ENCODE results near the gene FLT3LG. TPM values are rescaled to one million over a fixed set of nuclear protein-coding genes. Genes with fewer than 3 reads are reported as not detected.

The FLT3LG gene
- total RNA-seq, 1 donor from 2014 or later, result 1.0 TPM

GRCh38 chr19:49447485-49448431 is 26.3 kb upstream of the FLT3LG start:
- peaks cover 19% of the 10 kb centered on the region for H3K27me3 Mint-ChIP-seq (ENCODE audit: low read depth)
- no peak overlapping the region for H3K27ac Mint-ChIP-seq (ENCODE audit: unreplicated experiment)
- peaks cover 16% of the 10 kb centered on the region for H3K4me1 Mint-ChIP-seq
- DNase-seq (ENCODE audit: low read depth, low spot score), result no peak
- peaks cover 3% of the 10 kb centered on the region for H3K36me3 Mint-ChIP-seq (ENCODE audit: low read depth)
- H3K9me3 Mint-ChIP-seq, result no peaks in the 10 kb centered on the region
- H3K4me3 Mint-ChIP-seq, result peak overlapping the region; percentile 61
- no peak for TF ChIP-seq CTCF (conservative IDR thresholded peaks at IDR 0.05)

- Mint-ChIP-seq H3K27ac (ENCODE audit: unreplicated experiment) (no peak overlapping the region), H3K27me3 (ENCODE audit: low read depth) (peaks cover 13% of the 10 kb centered on the region), H3K36me3 (ENCODE audit: low read depth) (peaks cover 3% of the 10 kb centered on the region), H3K9me3 (no peaks in the 10 kb centered on the region), H3K4me1 (peaks cover 20% of the 10 kb centered on the region), H3K4me3 (peak overlapping the region; percentile 61)
- DNase-seq (ENCODE audit: low read depth, low spot score), result no peak
- TF ChIP-seq CTCF (conservative IDR thresholded peaks at IDR 0.05), result no peak
Observed at GRCh38 chr19:49448432-49448786, 25.6 kb upstream of the FLT3LG start.

GRCh38 chr19:49450405-49450804 is 23.6 kb upstream of the FLT3LG start:
- no peak for TF ChIP-seq CTCF (conservative IDR thresholded peaks at IDR 0.05)
- H3K4me1 Mint-ChIP-seq, result peaks cover 27% of the 10 kb centered on the region
- peaks cover 3% of the 10 kb centered on the region for H3K36me3 Mint-ChIP-seq (ENCODE audit: low read depth)
- peak overlapping the region; percentile 90 for H3K27ac Mint-ChIP-seq (ENCODE audit: unreplicated experiment)
- peak overlapping the region; percentile 93 for H3K4me3 Mint-ChIP-seq
- peaks cover 5% of the 10 kb centered on the region for H3K27me3 Mint-ChIP-seq (ENCODE audit: low read depth)
- no peak for DNase-seq (ENCODE audit: low read depth, low spot score)
- no peaks in the 10 kb centered on the region for H3K9me3 Mint-ChIP-seq

- peaks cover 6% of the 10 kb centered on the region for H3K36me3 Mint-ChIP-seq (ENCODE audit: low read depth)
- peak; percentile 42 for TF ChIP-seq CTCF (conservative IDR thresholded peaks at IDR 0.05)
Observed at GRCh38 chr19:49451430-49452181, 22.4 kb upstream of the FLT3LG start, which contains the start of gene PIH1D1. Gene PIH1D1, minus strand, starts transcription at chr19:49451814. Its CDS starts 240 bp downstream, at chr19:49451574.

GRCh38 chr19:49453013-49453756 is 20.8 kb upstream of the FLT3LG start, which contains the start of gene ALDH16A1:
Gene ALDH16A1, plus strand, starts transcription at chr19:49453225. Its CDS starts 107 bp downstream, at chr19:49453332.
- Mint-ChIP-seq H3K36me3 (ENCODE audit: low read depth) (peaks cover 6% of the 10 kb centered on the region), H3K4me3 (peak within 1 kb of the TSS; percentile 93), H3K4me1 (peaks cover 32% of the 10 kb centered on the region), H3K27me3 (ENCODE audit: low read depth) (peaks cover 5% of the 10 kb centered on the region), H3K27ac (ENCODE audit: unreplicated experiment) (peak within 1 kb of the TSS; percentile 100), H3K9me3 (no peaks in the 10 kb centered on the region)
- TF ChIP-seq CTCF (conservative IDR thresholded peaks at IDR 0.05), result no peak
- peak; percentile 97 for DNase-seq (ENCODE audit: low read depth, low spot score)

More at GRCh38 chr19:49451430-49452181, 22.4 kb upstream of the FLT3LG start, which contains the start of gene PIH1D1:
- Mint-ChIP-seq H3K27me3 (ENCODE audit: low read depth) (peaks cover 5% of the 10 kb centered on the region), H3K4me3 (peak within 1 kb of the TSS; percentile 93), H3K4me1 (peaks cover 32% of the 10 kb centered on the region), H3K9me3 (no peaks in the 10 kb centered on the region), H3K27ac (ENCODE audit: unreplicated experiment) (peak within 1 kb of the TSS; percentile 97)
- DNase-seq (ENCODE audit: low read depth, low spot score), result peak; percentile 90

Data from neural crest cell (in vitro differentiated cells).